NCI-H2107 treated with DMSO at 0.1 percent for 48 hours (cell line): ENCODE results near the gene GNAT1.
"Not testable (repeated sequence)": the region's sequence is repeated elsewhere in the genome, so short reads cannot be mapped to it uniquely, and the experiment has no call there.

Experiments used
- DNase-seq: peaks from one replicate; lab custom pipeline; 2025; ENCODE audit not compliant: unreplicated experiment; lab: John Stamatoyannopoulos, UW

GNAT1 gene

GRCh38 chr3:50237754-50238548 is 46.5 kb downstream of the GNAT1 start:
- no peak for DNase-seq

GRCh38 chr3:50238549-50239026 is 47.2 kb downstream of the GNAT1 start:
- DNase-seq, result no peak

GRCh38 chr3:50239649-50240048 is 48.2 kb downstream of the GNAT1 start:
- DNase-seq, result no peak

GRCh38 chr3:50241163-50241562 is 49.8 kb downstream of the GNAT1 start:
- DNase-seq, result no peak

GRCh38 chr3:50241713-50242380 is 50.4 kb downstream of the GNAT1 start:
- DNase-seq, result no peak

GRCh38 chr3:50242381-50242770 is 51.0 kb downstream of the GNAT1 start:
- no peak for DNase-seq

GRCh38 chr3:50242851-50243542 is 51.6 kb downstream of the GNAT1 start:
- no peak for DNase-seq

GRCh38 chr3:50243543-50243895 is 52.1 kb downstream of the GNAT1 start:
- no peak for DNase-seq

- not testable (repeated sequence) for DNase-seq
Observed at GRCh38 chr3:50244813-50245212, 53.4 kb downstream of the GNAT1 start.

- DNase-seq, result no peak
Observed at GRCh38 chr3:50245251-50245745, 53.9 kb downstream of the GNAT1 start.

GRCh38 chr3:50245831-50246516 is 54.6 kb downstream of the GNAT1 start:
- peak; percentile 29 for DNase-seq

GRCh38 chr3:50246517-50246954 is 55.1 kb downstream of the GNAT1 start:
- DNase-seq, result no peak
